Embryonic facial prominence (tissue), 1 donor: ENCODE results near the gene SIRT2.

ENCODE experiments used
- DNase-seq: peaks from one replicate; pipeline ENCODE4 v3.0.0-alpha.2; 2016; ENCODE audit errors: extremely low spot score

Gene SIRT2

DNA sequence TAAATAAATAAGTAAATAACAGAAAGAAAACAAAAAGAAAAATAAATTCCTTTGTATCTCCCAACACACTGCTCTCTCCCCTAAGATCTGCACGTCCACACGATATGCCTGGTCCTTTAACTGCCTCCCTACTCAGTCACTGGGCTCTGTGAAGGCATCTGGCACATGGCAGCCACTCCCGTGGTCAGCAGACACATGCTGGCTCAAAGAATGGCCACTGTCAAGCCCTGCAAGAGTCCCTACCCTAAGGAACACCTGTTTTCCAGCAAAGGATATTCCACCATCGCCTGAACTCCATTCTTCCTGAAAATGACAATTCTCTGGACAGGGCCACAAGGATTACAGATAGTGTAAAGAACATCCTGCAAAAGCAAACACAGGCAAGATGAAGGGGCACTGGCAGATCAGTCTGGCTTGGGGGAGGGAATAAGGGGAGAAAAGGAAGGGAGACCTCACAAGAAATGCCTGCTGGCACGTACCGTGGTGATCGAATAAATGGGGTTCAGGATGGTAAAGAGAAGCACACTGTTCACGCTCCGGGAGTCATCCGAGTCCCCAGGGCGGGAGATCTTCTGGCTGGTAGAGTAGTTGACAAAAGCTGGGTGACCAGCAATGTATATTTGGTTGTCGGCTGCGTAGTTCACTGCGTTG, 53.9 kb downstream of the SIRT2 start:
- no peak for DNase-seq

DNA sequence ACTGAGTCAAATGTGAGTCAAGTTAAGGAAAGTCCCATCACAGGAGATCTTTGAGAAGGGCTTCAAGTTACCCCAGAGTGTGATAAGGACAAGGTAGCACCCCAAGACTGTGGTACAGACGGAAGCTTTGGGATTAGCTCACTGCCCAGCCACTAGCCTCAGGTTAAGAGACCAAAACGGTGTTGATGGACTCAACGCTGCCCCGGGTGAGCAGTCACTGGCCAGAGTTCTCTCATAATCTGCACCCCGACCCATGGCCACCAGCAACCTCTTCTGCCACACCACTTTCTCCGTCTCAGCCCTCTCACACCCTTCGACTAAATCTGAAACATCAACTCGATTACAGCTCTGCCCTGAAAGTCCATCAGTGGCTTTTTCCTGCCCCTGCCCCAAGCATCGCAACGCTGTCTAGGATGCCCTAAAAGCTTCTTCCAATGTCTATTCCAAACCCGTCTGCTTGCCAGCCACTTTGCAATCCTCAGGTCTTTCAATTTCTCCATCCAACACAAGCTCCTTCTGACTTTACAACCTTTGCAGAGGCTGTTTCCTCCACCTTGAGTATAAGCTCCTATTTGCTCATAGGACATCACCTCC, 55.2 kb downstream of the SIRT2 start:
- DNase-seq, result no peak

DNA sequence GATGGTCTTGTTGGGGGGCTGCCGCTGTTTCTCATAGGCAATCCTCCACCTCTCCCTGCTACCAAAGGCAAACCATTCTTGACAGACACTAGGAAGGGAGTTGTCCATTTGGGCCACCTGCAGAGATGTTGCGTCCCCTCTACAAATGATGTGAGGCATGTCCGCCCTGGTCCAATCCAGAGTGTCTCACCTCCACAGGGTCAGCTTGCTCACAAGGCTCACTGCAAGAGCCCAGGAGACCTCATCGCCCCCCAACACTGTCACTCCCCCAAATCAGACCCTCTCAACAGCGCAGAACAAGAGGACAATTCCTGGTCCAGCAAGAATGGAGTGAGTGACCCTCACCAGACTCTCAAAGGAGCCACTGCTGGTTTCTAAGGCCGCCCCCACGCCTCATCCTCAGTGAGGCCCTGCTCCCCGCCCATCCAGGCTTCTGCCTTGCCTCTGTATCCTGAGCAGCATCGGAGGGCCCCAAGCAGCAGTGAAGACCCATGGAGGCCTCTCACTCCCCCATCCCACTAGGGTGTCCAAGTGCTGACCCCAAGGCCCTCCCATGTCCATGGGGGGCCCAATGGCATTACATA, 56.2 kb downstream of the SIRT2 start:
- no peak for DNase-seq

DNA sequence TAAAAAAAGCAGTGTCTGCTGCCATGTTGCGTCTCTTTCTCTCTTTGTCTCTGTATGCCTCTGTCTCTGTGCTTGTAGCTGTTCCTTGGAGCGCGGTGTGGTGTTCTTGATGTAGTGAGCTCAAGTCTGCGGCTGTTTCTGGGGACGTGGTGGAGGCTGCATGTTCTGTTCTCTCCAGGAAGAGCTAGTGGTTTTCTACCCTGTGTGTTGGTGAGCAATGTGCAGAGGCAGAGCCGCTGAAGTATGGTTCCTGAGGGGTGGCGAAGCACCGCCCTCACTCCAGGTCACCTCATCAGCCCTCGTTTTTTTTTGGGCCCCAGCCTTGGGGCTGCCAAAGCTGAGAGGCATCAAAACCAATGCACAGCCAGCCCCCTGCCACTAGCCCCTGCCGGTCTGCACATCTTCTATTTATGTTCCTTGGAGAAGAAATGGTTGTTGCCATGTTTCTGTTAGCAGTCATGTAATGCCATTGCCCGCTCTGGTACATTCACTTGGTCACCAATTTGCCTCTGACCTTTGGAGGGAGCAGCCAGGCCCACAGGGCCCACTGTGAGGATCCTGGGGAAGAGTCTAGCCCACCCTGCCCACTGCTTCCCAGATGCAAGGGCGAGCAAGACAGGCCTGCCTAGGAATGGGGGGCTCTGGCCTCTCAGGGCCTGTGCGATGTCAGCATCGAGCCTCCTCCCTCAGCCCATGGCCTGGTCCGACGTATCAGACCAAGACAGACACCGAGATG, 56.8 kb downstream of the SIRT2 start:
- no peak for DNase-seq

DNA sequence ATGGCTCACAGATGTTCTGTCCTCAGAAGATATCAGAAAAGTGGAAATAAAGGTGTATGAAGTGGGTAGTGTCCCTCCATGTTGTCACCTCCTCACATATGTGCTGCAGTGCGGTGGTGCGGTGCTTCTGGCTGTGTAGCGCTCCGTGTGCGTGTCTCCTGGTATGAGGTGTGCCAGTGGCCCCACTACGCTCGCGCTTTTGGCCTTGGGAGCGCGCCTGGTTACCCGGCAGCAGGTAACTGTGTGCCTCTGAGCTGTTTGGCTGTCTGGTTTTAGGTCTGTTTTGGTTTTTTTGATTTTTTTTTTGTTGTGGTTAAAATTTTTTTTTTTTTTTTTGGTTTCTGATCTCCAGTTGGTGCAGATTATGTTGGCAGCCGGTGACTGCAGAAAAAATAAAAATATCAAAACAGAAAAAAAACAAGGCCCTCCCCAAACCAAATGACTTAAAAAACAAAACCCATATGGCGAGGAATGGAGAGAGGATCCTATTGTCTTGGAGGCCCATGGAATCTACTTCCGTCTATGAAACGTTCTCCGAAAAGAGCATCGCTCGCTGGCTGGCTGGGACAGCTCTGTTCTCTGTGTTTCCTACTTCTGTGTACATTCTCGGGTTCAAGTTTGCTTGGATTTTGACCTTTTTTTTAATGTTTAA, 57.5 kb downstream of the SIRT2 start:
- no peak for DNase-seq

DNA sequence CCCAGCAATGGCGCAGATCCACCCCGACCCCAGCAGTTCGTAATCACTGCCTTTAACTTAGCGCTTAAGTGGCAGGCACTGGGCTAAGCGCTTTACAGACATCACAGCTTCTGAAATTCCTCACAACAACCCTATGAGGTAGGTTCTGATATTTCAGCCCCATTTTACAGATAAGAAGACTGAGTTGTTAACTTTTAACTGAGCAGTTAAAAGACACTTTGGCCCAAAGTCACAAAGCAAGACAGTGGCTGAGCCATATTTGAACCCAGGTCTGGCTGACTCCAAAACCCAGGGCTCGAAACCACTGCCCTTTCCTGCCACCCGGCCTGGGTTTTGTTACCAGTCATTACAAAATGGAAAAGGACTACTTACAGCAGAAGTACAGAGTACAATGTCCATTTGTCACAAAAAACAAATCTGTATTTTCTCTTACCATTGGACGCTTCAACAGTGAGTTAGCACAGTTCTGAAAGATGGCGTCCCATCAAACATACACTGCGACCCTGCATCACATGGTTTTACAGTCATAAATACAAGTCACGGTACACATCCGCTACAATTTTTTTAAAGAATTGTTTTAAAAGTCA, 58.1 kb downstream of the SIRT2 start:
- DNase-seq, result no peak

DNA sequence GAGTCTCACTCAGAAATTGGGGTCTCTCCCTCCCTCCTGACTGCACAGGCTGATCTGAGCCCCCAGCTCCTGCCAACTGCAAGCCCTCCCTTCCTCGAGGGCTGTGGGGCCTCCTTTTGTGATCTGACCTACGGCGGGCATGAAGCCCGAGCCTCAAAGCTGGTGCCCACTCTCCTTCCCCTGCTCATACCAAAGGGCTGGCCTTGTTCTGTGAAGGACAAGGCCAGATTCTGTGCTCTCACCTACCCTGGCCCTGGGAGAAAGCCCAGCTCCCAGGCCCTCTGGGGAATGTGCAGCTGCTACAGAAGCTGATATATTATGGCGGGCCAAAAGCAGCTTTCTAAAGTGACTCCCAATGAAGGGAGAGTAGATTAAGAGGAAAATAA, 58.8 kb downstream of the SIRT2 start:
- no peak for DNase-seq

DNA sequence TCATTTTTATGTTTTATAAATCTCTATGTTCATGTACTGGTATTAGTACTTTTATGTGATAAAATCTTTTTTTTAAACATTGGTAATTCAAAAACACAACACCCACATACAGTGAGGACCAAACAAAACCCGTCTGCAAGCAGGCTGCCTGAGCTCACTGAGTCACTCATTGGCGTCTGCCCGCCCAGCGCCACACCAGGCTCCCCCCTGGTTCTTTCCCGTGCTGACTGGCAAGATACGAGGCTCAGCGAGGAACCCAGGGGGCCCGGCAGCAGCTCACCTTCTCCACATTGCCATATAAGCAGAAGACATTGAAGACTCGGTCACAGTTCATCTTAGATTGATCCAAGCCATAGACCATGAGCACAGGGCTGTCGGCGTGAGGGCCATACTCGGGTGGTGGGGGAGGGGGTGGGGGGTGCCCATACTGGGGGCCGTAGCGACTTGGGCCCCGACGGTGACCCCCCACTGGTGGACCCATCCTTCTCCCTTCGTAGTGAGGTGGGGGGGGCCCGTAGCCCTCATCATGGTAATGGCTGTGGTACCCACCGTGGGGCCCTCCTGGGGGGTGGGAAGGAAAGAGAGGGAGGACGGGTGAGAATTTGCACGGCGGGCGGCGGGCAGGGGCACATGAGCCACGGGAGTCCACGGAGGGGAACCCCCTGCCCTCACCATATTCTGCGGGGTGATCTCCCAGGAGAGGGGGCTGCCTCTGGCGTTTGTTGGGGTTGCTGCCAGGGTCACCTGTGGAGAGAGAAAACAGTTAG, 59.4 kb downstream of the SIRT2 start:
- DNase-seq, result no peak

DNA sequence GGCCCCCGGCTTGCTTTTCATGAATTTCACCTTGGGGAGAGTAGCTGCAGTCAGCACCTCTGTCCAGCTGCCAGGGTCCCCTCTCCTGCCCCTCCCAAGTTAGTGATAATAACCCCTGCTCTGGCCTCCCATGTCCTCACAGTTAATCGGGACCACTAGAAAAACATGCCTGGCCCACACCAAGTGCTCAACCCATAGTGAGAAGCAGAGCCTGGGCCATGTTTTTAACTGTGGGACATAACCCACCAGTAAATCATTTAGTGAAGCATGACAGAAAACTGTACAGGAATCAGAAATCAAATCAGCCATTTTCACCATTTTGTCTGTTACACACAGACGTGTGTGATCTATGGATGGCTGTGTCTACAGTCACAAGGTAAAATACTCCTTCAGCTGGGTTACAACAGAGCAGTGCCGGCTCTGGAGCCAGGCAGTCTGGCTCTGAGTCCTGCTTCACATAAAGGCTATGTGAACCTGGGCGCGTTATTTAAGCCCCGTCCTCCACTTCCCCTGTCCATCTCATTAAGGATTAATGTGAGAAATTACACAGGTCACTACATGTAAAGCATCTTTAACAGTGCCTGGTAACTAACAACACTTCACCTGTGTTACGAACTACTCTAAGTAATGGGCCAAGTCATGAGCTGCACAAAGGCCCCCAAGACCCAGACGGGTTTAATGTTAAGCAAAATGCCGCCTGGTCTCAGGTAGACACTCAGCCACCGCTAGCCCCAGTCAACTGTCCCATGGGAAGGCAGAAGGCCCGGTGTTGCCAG, 60.2 kb downstream of the SIRT2 start:
- DNase-seq, result no peak

DNA sequence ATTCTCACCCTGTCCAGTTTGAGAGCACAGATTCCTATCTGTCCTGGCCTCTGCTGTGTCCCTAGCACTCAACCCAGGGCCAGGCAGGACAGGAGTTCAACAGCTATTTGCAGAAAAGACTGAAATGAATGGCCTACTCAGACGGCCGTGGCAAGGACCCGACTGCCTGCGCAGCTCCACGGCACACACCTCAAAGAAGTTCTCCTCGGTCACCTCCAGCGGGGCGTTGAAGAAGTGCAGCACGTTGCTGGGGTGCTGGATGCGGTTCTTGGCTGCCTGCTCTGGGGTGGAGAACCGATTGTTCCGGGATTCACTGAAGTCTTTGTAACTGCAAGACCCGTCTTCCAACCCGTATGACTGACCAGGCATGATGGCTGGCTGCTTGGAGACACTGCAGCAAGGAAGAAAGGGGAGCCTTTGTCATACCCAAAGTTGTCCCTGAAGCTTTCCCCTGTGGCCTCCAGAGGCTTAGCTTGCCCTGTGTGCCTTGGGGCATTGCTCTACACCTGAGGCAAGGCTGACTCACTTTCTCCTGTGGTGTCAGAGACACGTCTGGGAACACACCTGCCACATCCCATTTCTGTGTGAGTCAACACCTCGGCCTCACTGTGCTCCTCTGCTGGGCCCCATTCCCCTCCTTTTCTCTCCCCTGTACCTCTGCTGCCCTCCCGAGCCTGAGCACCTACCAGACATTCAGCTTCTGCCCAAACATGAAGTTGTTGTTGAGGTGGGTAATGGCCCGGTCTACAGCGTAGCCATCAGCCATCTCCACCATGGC, 61.0 kb downstream of the SIRT2 start:
- no peak for DNase-seq

DNA sequence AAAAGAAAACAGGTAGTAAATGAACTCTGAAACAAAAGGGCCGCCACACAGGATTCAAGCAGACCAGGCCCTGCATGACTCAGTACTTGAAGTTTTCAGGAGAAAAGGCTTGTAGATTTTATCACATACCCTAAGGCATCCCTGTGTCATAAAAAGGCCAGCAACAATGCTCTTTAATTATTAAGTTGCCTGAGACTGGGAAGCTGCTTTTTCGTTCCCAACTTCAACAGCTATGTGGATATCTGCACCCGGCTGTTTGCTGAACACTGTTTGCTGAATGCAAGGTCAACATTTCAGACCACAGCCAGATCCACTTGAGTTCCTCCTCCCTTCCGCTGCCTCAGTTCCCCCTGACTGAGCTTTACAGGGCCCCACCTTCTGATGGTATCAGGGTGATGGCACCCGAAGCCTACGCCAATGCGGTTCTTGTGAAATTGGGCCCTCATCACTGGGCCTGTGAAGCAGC, 61.7 kb downstream of the SIRT2 start:
- no peak for DNase-seq

DNA sequence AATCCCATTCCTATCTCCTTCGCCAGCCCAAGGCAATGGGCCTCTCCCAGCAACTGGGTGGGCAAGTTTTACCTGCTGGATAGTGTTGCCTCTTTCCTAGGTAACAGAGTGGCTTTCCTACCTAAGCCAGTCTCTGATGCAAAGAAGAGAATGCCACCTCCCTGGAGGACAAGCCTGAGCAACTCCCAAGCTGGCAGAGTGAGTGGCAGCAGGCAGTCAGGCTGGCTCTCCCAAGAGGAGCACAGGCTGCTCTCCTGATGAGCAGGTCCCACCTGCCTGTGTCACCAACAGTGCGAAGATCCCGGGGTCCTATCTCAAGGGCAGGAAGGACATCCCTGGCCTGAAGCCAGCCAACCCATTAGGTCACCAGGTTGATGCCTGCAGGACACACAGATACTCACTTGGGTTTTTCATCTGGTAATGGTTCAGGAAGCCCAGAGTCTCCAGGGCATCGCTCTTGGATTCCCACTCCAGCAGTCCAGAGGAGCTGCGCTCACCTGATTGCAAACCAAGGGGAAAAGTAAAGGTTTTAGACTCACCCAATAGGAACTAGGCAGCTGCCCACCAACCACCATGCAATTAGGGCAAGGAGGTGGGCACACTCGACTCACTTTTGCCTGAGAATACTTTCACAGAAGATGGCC, 62.3 kb downstream of the SIRT2 start:
- no peak for DNase-seq

DNA sequence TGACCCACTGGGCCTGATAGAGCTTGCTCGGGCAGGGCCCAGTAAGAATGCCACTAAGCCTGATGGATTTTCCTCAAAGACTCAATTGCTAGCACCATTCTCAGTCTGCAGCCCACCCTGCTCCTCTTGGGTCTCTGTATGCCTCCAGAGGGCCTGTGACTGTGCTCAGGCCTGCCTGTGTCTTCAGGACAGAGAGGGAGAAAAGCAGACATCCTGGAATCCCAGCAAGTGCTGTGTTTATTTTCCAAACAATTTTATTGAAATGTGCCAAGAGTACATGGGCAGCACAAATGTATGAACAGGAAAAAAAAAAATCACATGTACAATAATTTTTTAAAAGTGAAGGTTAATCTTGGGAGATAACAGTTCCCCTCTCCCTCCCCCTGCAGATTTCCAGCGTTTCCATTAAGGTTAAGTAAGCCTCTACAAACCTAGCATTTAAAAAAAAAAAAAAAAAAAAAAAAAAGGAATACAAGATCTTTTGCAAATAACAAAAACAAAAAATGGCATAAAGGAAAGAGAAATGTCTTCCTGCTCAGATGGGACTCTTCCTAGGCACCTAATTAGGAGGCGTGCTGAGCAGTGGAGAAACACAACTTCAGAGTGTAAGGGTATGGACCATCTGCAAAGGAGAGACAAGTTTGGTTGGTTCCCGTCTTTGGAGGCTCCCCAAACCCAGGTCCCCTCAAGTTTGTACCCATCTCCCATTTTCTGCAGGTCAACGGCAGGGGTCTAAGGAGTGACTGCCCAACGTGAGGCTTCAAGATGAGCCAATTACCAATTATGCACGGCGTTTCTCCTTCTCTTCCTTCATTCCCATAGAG, 63.0 kb downstream of the SIRT2 start:
- DNase-seq, result no peak

DNA sequence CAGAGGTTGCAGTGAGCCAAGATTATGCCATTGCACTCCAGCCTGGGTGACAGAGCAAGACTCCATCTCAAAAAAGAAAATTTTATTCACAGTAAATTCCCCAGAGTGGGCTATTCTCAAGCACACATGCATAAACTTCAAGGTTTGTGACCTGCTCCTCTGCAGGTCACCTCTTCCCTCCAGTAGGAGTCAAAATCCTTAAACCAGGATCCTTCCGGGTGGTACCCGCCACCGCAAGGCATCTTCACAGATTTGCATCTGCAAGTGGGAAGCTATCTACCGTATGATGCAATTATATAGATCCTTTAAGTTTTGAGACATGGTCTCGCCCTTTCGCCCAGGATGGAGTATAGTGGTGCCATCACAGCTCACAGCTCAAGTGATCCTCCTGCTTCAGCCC, 64.8 kb downstream of the SIRT2 start:
- DNase-seq, result no peak

DNA sequence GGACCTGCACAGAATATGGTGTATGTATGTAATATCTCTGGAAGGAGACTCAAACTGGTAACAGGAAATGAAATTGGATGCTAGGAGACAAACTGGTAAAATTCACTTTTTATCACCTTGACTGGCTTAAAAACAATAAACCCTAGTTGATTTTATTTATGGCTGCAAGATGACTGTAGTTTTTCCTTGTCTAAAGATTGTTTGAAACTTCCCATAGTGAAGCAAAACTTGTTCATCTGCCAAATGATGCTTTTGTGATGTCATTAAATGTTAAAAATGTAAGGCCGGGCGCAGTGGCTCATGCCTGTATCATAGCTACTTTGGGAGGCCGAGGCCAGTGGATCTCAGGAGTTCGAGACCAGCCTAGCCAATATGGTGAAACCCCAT, 65.3 kb downstream of the SIRT2 start:
- DNase-seq, result no peak

DNA sequence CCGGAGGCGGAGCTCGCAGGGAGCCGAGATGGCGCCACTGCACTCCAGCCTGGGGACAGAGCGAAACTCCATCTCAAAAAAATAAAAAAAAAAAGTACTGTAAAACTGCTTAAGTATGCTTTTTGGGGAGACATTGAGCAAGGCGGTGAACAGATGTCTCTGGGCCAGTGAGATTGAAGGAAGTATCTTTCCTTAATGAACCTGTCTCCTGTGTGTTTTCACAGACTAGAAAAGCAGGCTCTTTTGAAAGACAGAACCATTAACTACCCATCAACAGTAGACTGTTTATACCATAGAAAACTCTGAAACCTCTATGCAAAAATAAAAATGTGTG, 66.4 kb downstream of the SIRT2 start:
- no peak for DNase-seq

DNA sequence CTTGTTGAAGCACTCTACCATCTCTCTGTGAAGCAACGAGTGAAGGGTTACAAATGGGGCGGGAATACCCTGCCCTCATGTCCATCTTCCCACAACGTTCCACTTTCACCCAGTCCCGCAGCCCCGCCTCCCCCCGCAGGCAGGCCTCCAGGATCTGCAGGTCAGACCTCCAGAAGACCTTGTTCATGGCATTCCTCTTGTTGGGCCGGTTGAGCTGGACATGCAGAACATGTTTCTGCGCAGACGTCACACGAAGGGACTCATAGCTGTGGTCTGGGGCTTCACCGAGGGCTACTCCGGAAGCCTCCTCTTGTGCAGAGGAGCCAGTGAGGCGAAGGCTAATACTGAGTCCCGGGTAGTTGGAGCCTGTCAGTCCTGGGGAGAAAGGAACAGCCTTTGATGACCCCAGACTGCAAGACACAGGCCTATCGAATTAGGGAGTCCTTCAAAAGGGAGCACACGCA, 68.2 kb downstream of the SIRT2 start:
- no peak for DNase-seq

DNA sequence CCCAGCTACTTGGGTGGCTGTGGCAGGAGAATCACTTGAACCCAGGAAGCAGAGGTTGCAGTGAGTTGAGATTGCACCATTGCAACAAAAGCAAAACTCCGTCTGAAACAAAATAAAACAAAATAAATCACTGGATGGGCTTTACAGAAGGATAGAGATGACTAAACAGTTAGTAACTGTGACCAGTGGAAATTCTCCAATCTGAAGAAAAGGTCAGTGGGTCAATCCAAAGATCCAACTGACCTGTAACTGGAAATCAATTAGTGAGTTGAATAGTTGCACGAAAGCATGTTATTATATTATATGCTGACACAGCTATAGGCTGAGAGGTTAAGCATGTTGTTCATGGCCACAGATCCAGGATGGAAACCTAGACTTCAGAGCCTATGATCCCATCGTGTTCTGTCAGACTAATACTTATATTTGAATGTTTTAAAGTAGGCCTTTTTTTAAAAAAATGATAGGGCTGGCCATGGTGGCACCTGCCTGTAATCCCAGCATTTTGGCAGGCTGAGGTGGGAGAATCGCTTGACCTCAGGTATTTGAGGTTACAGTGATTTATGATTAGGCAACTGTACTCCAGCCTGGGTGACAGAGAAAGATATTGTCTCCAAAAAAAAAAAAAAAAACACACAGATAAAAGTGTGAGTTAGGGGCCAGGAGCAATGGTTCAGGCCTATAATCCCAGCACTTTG, 69.2 kb downstream of the SIRT2 start:
- DNase-seq, result no peak
